ENCODE measurements around the gene KIF13A.

Gene KIF13A

DNA sequence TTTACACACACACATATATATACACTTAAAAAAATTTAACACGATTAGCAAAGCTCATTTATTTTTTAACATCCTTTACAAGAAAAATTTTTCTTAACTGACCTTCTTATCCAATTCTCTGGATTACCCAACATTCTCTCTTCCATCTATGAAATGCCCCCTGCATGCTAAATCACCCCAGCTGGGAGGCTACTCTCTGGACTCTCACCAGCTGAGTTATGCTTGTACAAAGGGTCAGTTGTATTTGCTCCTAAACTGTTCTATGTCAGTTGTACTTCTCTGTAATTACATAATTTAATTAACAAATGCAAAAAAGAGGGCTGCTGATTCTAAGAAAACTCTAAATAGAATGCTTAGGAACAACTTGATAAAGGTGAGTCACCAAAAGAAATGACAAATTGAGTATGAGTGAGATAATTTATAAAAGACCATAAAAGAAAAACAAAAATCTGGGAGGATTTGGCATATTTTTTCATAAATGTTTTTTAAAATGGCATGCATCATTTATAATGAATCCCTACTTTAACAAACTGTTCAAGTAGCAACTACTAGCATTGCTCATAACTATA lies 120.5 kb downstream of the KIF13A start:
- H3K4me3 ChIP-seq (ENCODE audit: severe bottlenecking): no peak overlapping the region
- peaks cover 67% of the 10 kb centered on the region for H3K4me1 ChIP-seq (ENCODE audit: insufficient read depth, poor library complexity, severe bottlenecking)
- H3K36me3 ChIP-seq (ENCODE audit: low read depth): no peaks in the 10 kb centered on the region
- ATAC-seq (ENCODE audit: low read depth) (no peak), DNase-seq (ENCODE audit: low spot score) (no peak)
- no peaks in the 10 kb centered on the region for H3K27me3 ChIP-seq (ENCODE audit: insufficient read depth, poor library complexity, severe bottlenecking)
- peak overlapping the region; percentile 100 for H3K27ac ChIP-seq (ENCODE audit: poor library complexity, severe bottlenecking)
- no peaks in the 10 kb centered on the region for H3K9me3 ChIP-seq (ENCODE audit: severe bottlenecking)
- no peak for TF ChIP-seq CTCF (IDR thresholded peaks at IDR 0.05; ENCODE audit: poor library complexity, severe bottlenecking)

DNA sequence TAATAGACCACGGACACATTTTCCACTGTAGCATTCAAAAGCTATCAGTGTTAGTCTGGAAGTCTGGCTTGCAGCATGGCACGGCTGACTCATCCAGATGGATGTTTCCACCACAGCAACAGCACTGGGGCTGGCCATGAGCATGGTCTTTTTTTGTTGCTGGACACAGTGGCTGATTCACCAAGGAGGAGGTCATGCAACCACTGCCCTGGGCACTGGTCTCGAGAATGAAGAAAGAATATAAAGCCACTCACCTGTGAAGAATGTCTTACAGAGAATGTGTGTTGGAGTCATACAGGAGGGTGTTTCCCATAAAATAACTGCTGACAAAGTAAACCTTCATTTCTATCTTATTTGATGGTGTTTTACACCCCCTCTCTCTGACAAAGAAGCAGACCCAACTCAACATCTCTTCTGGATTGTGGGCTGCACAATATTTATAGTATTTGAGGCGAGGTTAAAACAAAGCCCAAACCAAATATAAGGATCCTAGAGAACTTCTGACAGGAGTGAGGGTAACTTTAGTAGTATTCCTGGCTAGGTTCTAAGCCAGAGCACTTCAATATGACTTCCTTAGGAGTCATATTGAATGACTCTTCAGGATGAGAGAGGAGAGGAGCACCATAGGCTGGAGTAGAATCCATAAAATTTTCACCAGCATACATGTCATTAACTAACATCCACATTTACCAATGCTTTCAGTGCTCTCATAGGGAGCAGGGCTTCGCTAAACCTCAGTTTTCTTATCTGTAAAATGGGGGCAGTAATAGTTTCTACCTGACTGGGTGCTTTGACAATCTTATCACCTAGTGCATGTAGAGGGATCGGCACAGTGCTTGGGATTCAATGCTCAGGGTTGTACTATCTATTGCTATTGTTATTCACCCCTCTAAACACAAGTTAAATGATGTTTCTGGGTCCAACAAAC lies 121.4 kb downstream of the KIF13A start:
- peak; percentile 77 for ATAC-seq (ENCODE audit: low read depth)
- Histone ChIP-seq H3K27ac (ENCODE audit: poor library complexity, severe bottlenecking) (peak overlapping the region; percentile 100), H3K4me3 (ENCODE audit: severe bottlenecking) (no peak overlapping the region), H3K9me3 (ENCODE audit: severe bottlenecking) (no peaks in the 10 kb centered on the region), H3K27me3 (ENCODE audit: insufficient read depth, poor library complexity, severe bottlenecking) (no peaks in the 10 kb centered on the region), H3K36me3 (ENCODE audit: low read depth) (no peaks in the 10 kb centered on the region), H3K4me1 (ENCODE audit: insufficient read depth, poor library complexity, severe bottlenecking) (peaks cover 67% of the 10 kb centered on the region)
- peak; percentile 97 for DNase-seq (ENCODE audit: low spot score)
- no peak for TF ChIP-seq CTCF (IDR thresholded peaks at IDR 0.05; ENCODE audit: poor library complexity, severe bottlenecking)

GRCh38 chr6:17865243-17865642 lies 122.2 kb downstream of the KIF13A start:
- H3K27ac ChIP-seq (ENCODE audit: poor library complexity, severe bottlenecking): peak overlapping the region; percentile 100
- H3K4me3 ChIP-seq (ENCODE audit: severe bottlenecking): no peak overlapping the region
- TF ChIP-seq CTCF (IDR thresholded peaks at IDR 0.05; ENCODE audit: poor library complexity, severe bottlenecking): no peak
- DNase-seq (ENCODE audit: low spot score): peak; percentile 95
- peaks cover 67% of the 10 kb centered on the region for H3K4me1 ChIP-seq (ENCODE audit: insufficient read depth, poor library complexity, severe bottlenecking)
- no peaks in the 10 kb centered on the region for H3K36me3 ChIP-seq (ENCODE audit: low read depth)
- H3K27me3 ChIP-seq (ENCODE audit: insufficient read depth, poor library complexity, severe bottlenecking): no peaks in the 10 kb centered on the region
- H3K9me3 ChIP-seq (ENCODE audit: severe bottlenecking): no peaks in the 10 kb centered on the region
- peak; percentile 53 for ATAC-seq (ENCODE audit: low read depth)

DNA sequence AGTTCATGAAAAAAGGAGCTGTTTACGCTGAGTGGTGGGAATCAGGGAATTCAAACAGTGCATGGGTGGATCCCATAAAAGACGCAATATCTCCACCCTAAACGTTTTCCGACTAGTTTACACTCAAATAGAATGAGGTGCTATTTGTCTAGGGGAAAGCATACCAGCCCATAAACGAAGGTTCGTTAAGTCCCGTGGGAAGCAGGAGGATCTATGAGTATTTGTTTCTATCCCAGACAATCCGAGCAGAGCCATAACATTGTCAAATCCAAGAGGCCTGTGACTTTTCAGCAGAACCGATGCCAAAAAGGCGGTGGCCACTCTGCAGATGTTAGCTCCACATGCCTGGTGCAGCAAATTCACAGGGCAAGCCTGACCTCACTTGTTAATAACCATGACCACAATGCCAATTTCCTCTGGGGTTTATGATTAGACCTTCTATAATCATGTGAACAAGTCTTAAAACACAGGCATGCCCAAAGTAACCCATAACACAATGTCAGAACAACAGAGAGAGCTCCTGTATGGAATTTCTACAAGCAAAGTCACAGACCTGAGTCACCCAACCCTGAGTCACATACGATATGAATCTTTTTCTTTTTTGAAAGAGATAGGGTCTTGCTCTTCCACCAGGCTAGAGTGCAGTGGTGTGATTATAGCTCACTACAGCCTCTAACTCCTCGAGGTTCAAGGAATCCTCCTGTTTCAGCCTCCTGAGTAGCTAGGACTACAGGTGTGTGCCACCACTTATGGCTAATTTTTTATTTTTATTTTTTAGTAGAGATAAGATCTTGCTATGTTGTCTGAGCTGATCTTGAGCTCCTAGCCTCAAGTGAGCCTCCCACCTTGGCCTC lies 123.3 kb downstream of the KIF13A start:
- no peak for DNase-seq (ENCODE audit: low spot score)
- Histone ChIP-seq H3K36me3 (ENCODE audit: low read depth) (no peaks in the 10 kb centered on the region), H3K9me3 (ENCODE audit: severe bottlenecking) (no peaks in the 10 kb centered on the region), H3K27ac (ENCODE audit: poor library complexity, severe bottlenecking) (peak overlapping the region; percentile 100), H3K4me1 (ENCODE audit: insufficient read depth, poor library complexity, severe bottlenecking) (peaks cover 59% of the 10 kb centered on the region), H3K27me3 (ENCODE audit: insufficient read depth, poor library complexity, severe bottlenecking) (no peaks in the 10 kb centered on the region), H3K4me3 (ENCODE audit: severe bottlenecking) (no peak overlapping the region)
- peak; percentile 67 for ATAC-seq (ENCODE audit: low read depth)
- TF ChIP-seq CTCF (IDR thresholded peaks at IDR 0.05; ENCODE audit: poor library complexity, severe bottlenecking): no peak
